Karpas-422 (cell line): ENCODE data around the gene TRERF1. TPM values are rescaled to one million over a fixed set of nuclear protein-coding genes. Genes with fewer than 3 reads are reported as not detected.
A peak's percentile ranks its signal among the peaks of the same experiment; 100 is the strongest.
"Not testable (repeated sequence)": the region's sequence is repeated elsewhere in the genome, so short reads cannot be mapped to it uniquely, and the experiment has no call there.

Source experiments
- DNase-seq: peaks from one replicate; pipeline ENCODE4 v3.0.0-alpha.2; 2015
- H2AFZ ChIP-seq: fragments of 200-600 bp; sonication (generic); 2 replicates; pipeline ENCODE4 v1.6.1; 2014; ENCODE audit warnings: antibody characterized with exemption, low read length, mixed read lengths
- H3K27ac ChIP-seq: fragments of 200-600 bp; sonication (generic); 2 replicates; pipeline ENCODE4 v1.5.1; 2014; ENCODE audit warnings: mild to moderate bottlenecking, low read length, moderate library complexity
- H3K27me3 ChIP-seq: fragments of 200-600 bp; sonication (generic); 2 replicates; pipeline ENCODE4 v1.6.1; 2014; ENCODE audit warnings: low read length, mixed read lengths
- H3K36me3 ChIP-seq: fragments of 200-600 bp; sonication (generic); 2 replicates; pipeline ENCODE4 v1.6.1; 2014; ENCODE audit warnings: low read length, mixed read lengths; ENCODE audit not compliant: insufficient read depth
- H3K4me1 ChIP-seq: fragments of 200-600 bp; sonication (generic); 2 replicates; pipeline ENCODE4 v1.6.1; 2014; ENCODE audit warnings: mild to moderate bottlenecking, low read length, mixed read lengths
- H3K4me2 ChIP-seq: fragments of 200-600 bp; sonication (generic); 2 replicates; pipeline ENCODE4 v1.6.1; 2014; ENCODE audit warnings: low read length, low read depth, mild to moderate bottlenecking; ENCODE audit not compliant: poor library complexity, severe bottlenecking
- H3K4me3 ChIP-seq: fragments of 200-600 bp; sonication (generic); 2 replicates; pipeline ENCODE4 v1.5.1; 2014; ENCODE audit warnings: mild to moderate bottlenecking, antibody characterized with exemption, low read length, mixed read lengths
- H3K79me2 ChIP-seq: fragments of 200-600 bp; sonication (generic); 2 replicates; pipeline ENCODE4 v1.6.1; 2014; ENCODE audit warnings: mild to moderate bottlenecking, low read length, mixed read lengths
- H3K9ac ChIP-seq: fragments of 200-600 bp; sonication (generic); 2 replicates; pipeline ENCODE4 v1.6.0; 2014; ENCODE audit warnings: low read length
- H3K9me2 ChIP-seq: fragments of 200-600 bp; sonication (generic), shearing (Covaris generic); replicated peaks from 2 replicates; pipeline ENCODE4 v1.6.0; 2014; ENCODE audit warnings: mild to moderate bottlenecking, low read length, moderate library complexity; ENCODE audit not compliant: insufficient read depth
- H3K9me3 ChIP-seq: fragments of 300-700, 200-600 bp; sonication (generic); 2 replicates; pipeline ENCODE4 v1.6.1; 2014; ENCODE audit warnings: low read length, mixed read lengths
- H4K20me1 ChIP-seq: fragments of 200-600 bp; sonication (generic); 2 replicates; pipeline ENCODE4 v1.6.1; 2014; ENCODE audit warnings: mild to moderate bottlenecking, antibody characterized with exemption, low read length, low read depth; ENCODE audit not compliant: insufficient read depth
- total RNA-seq: library from RNA; depleted of rRNA; stranded (reverse); fragments of >200 nt; shearing (Covaris generic); gene quantifications from 2 replicates; pipeline ENCODE4 v1.2.3, GENCODE V29; 2014; ENCODE audit warnings: low replicate concordance

The TRERF1 gene
- total RNA-seq, 1 experiment from 2014 or later = 32.7 TPM

DNA sequence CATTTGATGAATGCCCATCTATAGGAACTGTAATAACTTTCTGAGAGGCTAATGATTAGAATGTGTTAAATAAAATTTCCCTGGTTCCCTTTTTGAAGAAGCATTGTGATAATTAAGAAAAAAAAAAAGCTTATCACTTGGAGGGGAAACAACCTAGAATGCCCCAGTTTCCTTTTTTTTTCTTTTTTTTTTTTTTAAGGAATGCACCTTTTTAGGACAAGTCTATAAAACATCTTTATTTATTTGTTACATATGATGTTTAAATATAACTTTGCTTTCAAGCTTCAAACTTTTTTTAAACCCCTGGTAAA, 226.7 kb downstream of the TRERF1 start:
- Histone ChIP-seq H3K4me1 (peaks cover 35% of the 10 kb centered on the region), H3K36me3 (peaks cover 17% of the 10 kb centered on the region; the same call in 1 of the 2 replicates), H2AFZ (no peak overlapping the region), H3K4me3 (no peak overlapping the region), H3K9me2 (no peaks in the 10 kb centered on the region), H3K9me3 (no peaks in the 10 kb centered on the region), H3K9ac (no peak overlapping the region; the same call in 1 of the 2 replicates), H3K79me2 (no peaks in the 10 kb centered on the region), H4K20me1 (no peaks in the 10 kb centered on the region), H3K27me3 (no peaks in the 10 kb centered on the region), H3K27ac (peak overlapping the region; percentile 91), H3K4me2 (peak overlapping the region; percentile 60)
- DNase-seq = no peak

- H3K79me2 ChIP-seq = no peaks in the 10 kb centered on the region
- H2AFZ ChIP-seq = 0 out of 2 replicates have a peak overlapping the region, but pooled peaks have one; percentile 41
- H3K9ac ChIP-seq = peak overlapping the region; percentile 51; the same call in 1 of the 2 replicates
- peaks cover 35% of the 10 kb centered on the region for H3K4me1 ChIP-seq
- H3K27ac ChIP-seq = peak overlapping the region; percentile 91
- no peaks in the 10 kb centered on the region for H3K9me3 ChIP-seq
- no peaks in the 10 kb centered on the region for H3K27me3 ChIP-seq
- no peaks in the 10 kb centered on the region for H4K20me1 ChIP-seq
- H3K4me3 ChIP-seq = 0 out of 2 replicates have a peak overlapping the region, but pooled peaks have one; percentile 18
- peak overlapping the region; percentile 60 for H3K4me2 ChIP-seq
- no peaks in the 10 kb centered on the region for H3K9me2 ChIP-seq
- DNase-seq = peak; percentile 69
- H3K36me3 ChIP-seq = peaks cover 12% of the 10 kb centered on the region; the same call in 1 of the 2 replicates
Measured at GRCh38 chr6:42224222-42225028, 227.3 kb downstream of the TRERF1 start.

GRCh38 chr6:42222448-42222847, 229.3 kb downstream of the TRERF1 start:
- Histone ChIP-seq H3K4me2 (no peak overlapping the region), H4K20me1 (no peaks in the 10 kb centered on the region), H3K9me2 (no peaks in the 10 kb centered on the region), H3K9me3 (no peaks in the 10 kb centered on the region), H3K27ac (no peak overlapping the region), H3K4me3 (no peak overlapping the region), H2AFZ (no peak overlapping the region), H3K27me3 (no peaks in the 10 kb centered on the region), H3K79me2 (peaks cover 2% of the 10 kb centered on the region), H3K36me3 (peaks cover 10% of the 10 kb centered on the region; the same call in 1 of the 2 replicates), H3K9ac (no peak overlapping the region), H3K4me1 (peaks cover 38% of the 10 kb centered on the region)
- no peak for DNase-seq

DNA sequence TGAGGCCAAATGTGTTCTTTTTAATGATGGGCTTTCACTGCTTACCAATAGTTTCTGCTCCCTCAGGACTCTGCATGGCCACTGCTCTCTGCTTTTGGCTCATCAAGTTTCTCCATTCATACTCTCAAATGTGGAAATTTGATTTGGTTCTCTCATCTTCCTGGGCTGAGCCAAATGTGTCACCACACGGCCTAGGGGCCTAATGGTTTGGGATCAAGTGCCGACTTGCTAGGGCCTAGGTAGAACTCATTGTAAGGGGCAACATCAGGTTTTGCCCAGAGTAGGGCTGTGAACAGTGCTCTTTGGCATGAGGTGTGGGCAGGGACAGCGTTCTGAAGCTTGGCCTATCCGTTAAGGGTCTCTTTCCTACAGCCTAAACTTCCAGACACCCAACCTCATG, 230.2 kb downstream of the TRERF1 start:
- no peaks in the 10 kb centered on the region for H3K9me3 ChIP-seq
- H3K4me3 ChIP-seq = no peak overlapping the region
- no peak overlapping the region for H3K27ac ChIP-seq
- 0 out of 2 replicates have a peak overlapping the region, but pooled peaks have one; percentile 40 for H2AFZ ChIP-seq
- H3K9ac ChIP-seq = no peak overlapping the region
- peaks cover 33% of the 10 kb centered on the region for H3K4me1 ChIP-seq
- H4K20me1 ChIP-seq = no peaks in the 10 kb centered on the region
- H3K27me3 ChIP-seq = no peaks in the 10 kb centered on the region
- 0 out of 2 replicates have a peak, but pooled peaks cover 2% of the 10 kb centered on the region for H3K36me3 ChIP-seq
- DNase-seq = peak; percentile 43
- H3K4me2 ChIP-seq = no peak overlapping the region
- no peaks in the 10 kb centered on the region for H3K9me2 ChIP-seq
- H3K79me2 ChIP-seq = peaks cover 11% of the 10 kb centered on the region

DNA sequence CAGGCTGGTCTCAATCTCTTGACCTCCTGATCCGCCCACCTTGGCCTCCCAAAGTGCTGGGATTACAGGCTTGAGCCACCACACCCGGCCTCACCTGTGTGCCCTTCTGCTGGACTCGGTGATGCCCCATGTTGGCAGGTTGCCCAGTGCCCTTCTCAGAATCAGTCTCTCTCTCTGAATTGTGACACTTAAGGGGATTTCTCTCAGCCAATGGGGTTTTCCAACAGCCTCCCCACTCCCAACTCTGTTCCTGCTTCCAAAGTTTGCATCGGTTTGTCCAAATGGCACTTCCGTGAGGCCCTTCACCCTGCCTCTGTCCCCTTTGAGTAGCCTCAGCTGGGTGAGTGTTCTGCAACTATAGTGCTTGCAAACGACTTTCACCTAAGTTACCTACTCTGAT, 230.9 kb downstream of the TRERF1 start:
- no peak overlapping the region for H3K4me3 ChIP-seq
- no peaks in the 10 kb centered on the region for H3K9me3 ChIP-seq
- DNase-seq = no peak
- no peaks in the 10 kb centered on the region for H4K20me1 ChIP-seq
- H3K9me2 ChIP-seq = no peaks in the 10 kb centered on the region
- H3K4me2 ChIP-seq = no peak overlapping the region
- no peak overlapping the region for H3K9ac ChIP-seq
- H3K36me3 ChIP-seq = no peaks in the 10 kb centered on the region
- no peaks in the 10 kb centered on the region for H3K27me3 ChIP-seq
- peak overlapping the region; percentile 63; the same call in 1 of the 2 replicates for H2AFZ ChIP-seq
- H3K4me1 ChIP-seq = peaks cover 33% of the 10 kb centered on the region
- peaks cover 17% of the 10 kb centered on the region for H3K79me2 ChIP-seq
- no peak overlapping the region for H3K27ac ChIP-seq

GRCh38 chr6:42217519-42218367, 234.0 kb downstream of the TRERF1 start, which contains the start of gene MRPS10:
TSS of gene MRPS10 (minus strand) at chr6:42217861. CDS start at chr6:42217849, 12 bp downstream.
- Histone ChIP-seq H3K4me3 (peak within 1 kb of the TSS; percentile 86), H3K4me1 (peaks cover 33% of the 10 kb centered on the region), H4K20me1 (no peaks in the 10 kb centered on the region), H3K9me3 (no peaks in the 10 kb centered on the region), H3K9me2 (no peaks in the 10 kb centered on the region), H3K4me2 (peak within 1 kb of the TSS; percentile 98), H3K36me3 (peaks cover 15% of the 10 kb centered on the region; the same call in 1 of the 2 replicates), H3K27ac (peak within 1 kb of the TSS; percentile 45; the same call in 1 of the 2 replicates), H3K27me3 (no peaks in the 10 kb centered on the region), H3K79me2 (peaks cover 42% of the 10 kb centered on the region), H2AFZ (0 out of 2 replicates have a peak within 1 kb of the TSS, but pooled peaks have one; percentile 1), H3K9ac (peak within 1 kb of the TSS; percentile 79)
- DNase-seq = peak; percentile 98

- peak overlapping the region; percentile 79 for H3K9ac ChIP-seq
- H3K27ac ChIP-seq = peak overlapping the region; percentile 45; the same call in 1 of the 2 replicates
- no peaks in the 10 kb centered on the region for H3K9me2 ChIP-seq
- peak overlapping the region; percentile 98 for H3K4me2 ChIP-seq
- peak overlapping the region; percentile 86 for H3K4me3 ChIP-seq
- peak; percentile 56 for DNase-seq
- H2AFZ ChIP-seq = no peak overlapping the region
- no peaks in the 10 kb centered on the region for H3K9me3 ChIP-seq
- peaks cover 47% of the 10 kb centered on the region for H3K79me2 ChIP-seq
- H4K20me1 ChIP-seq = no peaks in the 10 kb centered on the region
- no peaks in the 10 kb centered on the region for H3K27me3 ChIP-seq
- H3K4me1 ChIP-seq = peaks cover 33% of the 10 kb centered on the region
- H3K36me3 ChIP-seq = peaks cover 21% of the 10 kb centered on the region; the same call in 1 of the 2 replicates
Measured at GRCh38 chr6:42217157-42217518, 234.6 kb downstream of the TRERF1 start.

- H3K36me3 ChIP-seq = peaks cover 26% of the 10 kb centered on the region; the same call in 1 of the 2 replicates
- H3K9me3 ChIP-seq, H3K9me2 ChIP-seq, H3K27ac ChIP-seq, H2AFZ ChIP-seq, H3K27me3 ChIP-seq, DNase-seq, H4K20me1 ChIP-seq: not testable (repeated sequence)
- H3K79me2 ChIP-seq = peaks cover 50% of the 10 kb centered on the region
- peak overlapping the region; percentile 79 for H3K9ac ChIP-seq
- peaks cover 33% of the 10 kb centered on the region for H3K4me1 ChIP-seq
- peak overlapping the region; percentile 86 for H3K4me3 ChIP-seq
- H3K4me2 ChIP-seq = peak overlapping the region; percentile 98
Measured at GRCh38 chr6:42216495-42216894, 235.2 kb downstream of the TRERF1 start.
